ENCODE data around the gene SNAP29.
A peak's percentile ranks its signal among the peaks of the same experiment; 100 is the strongest.
"Not testable (repeated sequence)": the region's sequence is repeated elsewhere in the genome, so short reads cannot be mapped to it uniquely, and the experiment has no call there.

SNAP29 gene

DNA sequence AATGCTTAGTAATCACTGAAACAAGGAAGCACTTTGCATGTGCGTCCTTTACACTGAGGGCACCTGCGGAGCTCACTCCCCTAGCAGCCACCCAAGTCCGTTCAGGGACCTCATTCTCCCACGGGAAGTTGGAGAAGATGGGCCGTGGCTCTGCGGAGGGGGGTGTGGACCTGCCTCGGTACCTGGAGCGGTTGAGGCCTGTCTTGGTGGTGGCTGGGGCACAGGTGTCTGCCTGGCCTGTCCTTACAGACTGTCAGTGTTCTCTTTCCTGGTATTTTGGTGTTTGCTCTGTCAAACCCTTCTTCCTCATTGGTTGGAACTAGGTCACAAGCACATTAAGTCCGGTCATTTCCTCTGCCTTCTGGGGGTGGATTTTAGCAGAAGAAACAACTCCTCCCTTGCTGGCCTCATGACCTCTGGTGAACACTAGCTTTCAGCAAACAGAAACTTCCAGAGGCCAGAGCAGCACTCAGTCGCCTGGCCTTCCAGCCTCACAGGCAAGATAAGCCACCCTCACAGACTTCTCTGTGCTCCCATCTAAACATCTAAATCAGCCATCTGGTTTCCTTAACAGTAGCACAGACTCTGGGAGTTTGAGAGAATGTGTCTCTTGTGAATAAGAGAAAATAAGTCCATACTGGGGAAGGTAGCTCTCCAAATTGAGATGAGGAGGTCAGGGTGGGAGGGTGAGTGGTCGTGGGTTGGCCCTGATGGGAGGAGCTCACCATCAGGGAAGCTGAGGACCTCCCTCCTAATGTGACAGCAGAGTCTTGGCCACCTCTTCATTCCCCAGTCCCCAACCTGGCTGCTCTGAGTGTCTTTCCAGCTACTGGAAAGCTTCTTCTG is 8.6 kb downstream of the SNAP29 start:
- DNase-seq, result no peak

DNA sequence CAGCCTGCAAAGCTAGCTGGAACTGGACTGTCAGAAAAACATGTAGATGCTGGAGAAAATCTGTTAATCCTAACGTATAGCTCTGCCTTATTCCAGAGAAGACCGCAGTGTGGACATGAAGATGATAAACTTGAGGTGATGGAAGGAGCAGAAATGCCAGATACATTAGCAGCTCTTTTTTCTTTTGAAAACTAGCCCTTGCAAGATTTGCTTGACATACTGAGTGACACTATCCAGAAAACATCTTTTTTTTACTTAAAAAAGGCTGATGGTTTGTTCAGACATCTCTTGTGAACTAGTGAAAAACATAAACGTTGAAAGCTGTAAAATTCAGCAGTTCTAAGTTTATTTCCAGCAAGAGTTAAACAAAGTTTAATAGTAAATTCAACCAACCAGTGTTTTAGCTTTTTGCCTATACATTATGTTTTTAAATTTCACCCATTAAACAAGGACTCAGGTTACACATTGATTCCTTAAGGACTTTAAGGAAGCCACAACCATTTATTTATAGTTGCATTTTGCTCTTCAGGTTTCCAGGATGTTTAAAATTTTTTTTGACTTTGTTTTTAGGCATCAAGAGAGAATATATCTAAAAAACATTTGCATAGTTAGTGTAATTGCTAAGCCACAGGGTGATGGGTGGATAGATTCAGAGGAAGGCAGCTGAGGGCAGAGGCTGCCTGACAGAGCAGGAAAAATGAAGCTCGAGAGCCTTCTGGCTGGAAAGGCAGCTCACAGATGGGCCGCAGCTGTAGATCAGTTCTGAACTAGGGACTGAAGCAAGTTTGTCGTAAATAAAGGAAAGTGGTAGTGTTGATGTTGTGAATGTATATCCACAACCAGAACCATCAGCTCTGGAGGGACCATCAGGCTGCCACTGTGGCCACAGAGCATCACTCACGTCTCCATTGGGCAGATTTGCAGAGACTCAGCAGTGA is 9.5 kb downstream of the SNAP29 start:
- no peak for DNase-seq

DNA sequence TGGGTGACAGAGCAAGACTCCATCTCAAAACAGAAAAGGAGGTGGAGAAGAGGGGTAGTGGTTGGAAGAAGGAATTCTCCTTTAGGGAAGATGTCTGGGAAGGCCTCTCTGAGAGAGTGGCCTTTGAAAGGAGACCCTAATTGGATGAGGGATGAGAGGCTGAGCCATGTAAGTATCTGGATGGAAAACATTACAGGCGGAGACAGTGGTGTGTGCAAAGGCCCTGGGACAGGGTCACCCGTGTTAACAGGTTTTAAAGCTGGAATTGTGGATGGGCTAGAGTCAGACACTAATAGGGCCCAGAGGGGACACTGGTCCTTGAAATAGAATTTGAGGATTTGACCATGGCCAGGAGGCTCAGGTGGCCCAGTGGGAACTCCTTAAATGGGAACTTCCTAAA is 10.4 kb downstream of the SNAP29 start:
- peak; percentile 16 for DNase-seq

DNA sequence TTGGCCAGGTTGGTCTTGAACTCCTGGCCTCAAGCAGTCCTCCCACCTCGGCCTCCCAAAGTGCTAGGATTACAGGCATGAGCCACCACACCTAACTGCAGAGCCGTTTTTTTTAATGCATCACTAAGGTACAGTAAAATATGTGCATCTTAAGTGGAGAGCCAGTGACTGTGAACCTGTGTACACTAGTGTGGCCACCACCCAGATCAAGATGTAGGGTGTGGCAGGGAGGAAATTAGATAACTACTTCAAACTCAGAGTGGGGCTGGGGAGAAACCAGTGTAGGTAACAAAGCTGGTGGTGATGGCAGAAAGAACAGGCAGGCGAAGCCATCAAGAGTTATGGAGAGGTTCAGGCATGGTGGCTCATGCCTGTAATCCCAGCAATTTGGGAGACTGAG is 14.4 kb downstream of the SNAP29 start:
- DNase-seq, result no peak

DNA sequence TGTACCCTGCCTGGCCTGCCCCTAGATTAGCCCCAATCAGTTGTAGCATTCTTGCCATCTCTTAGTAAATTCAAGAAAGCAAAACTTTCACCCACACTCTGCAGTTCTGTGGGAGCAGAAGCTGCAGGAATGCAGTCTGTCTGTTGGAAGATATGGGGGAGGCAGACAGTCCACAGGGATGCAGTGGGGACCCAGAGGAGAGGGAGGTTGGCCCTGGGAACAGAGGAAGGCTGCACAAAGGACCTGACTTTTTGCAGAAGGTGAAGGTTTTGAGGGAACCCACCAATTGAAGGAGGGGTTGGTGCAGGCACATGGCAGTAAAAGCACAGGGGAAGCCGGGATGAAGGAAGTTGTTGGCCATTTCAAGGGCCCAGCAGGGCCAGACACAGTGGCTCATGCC is 16.5 kb downstream of the SNAP29 start:
- DNase-seq, result no peak

DNA sequence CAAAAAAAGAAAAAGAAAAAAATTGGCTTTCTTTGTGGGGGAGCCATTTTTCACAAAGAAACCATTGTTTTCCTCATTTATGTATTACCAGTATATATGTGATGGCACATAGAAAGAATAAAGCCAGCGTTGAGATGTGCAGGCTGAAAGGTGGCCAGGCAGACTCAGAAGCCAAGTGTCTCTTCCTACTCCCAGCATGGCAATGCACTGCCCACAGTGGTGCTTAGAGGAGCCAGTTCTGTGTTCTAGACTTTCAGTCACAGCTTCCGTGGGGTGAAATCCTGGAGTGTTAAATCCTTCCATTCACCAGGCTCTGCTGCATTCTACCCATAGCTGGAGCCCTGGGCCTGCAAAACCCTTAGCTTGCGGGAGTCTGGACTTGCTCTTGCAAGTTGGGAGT is 18.9 kb downstream of the SNAP29 start:
- no peak for DNase-seq

DNA sequence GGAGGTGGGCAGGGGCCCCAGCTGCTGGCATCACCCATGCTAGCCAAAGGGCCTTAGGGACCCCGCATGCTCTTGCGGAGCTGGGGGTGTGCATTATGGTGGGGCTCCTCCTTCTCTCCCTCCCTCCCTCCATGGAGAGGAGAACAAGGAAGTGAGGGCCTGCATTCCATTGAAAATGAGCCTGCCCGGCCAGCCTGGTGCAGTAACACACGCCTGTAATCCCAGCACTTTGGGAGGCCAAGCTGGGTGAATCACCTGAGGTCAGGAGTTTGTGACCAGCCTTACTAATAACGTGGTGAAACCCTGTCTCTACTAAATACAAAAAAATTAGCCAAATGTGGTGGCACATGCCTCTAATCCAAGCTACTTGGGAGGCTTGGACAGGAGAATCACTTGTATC is 22.4 kb downstream of the SNAP29 start:
- no peak for DNase-seq

DNA sequence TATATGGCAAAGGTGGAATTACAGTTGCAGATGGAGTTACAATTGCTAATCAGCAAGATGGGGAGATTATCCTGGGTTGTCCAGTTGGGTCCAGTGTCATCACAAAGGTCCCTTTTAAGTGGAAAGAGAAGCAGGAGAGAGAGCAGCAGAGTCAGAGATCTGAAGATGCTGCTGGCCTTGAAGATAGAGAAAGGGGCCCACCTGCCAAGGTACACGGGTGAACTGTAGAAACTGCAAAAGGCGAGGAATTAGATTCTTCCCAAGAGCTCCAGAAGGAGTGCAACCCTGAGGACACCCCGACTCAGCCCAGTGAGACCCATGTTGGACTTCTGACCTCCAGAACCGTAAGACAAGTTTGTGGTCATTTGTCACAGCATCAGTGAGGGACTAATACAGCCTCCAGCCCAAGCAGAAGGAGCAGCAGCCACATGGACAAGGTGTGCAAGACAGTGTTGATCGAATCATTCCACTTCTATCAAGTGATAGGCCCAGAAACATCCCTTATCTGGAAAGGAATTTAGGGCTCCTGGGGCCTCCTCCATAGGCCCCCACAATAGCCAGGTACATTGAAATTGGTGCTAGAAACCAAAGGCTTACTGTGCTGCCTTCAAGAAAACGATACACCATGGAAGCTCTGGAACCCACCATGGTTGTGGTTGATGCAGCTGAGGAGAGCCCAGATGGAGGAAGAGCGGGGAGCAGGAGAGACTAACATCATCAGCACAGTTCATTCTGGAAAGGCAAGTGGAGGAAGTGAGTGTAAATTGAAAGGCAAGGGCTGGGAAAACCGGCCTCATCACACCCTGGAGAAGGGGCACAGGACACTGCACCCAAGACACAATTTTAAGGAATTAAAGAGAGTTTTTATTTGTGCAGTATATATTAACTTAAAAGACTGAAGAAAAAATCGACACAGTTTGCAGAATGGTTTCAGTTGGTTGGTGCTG is 23.3 kb downstream of the SNAP29 start:
- no peak for DNase-seq

DNA sequence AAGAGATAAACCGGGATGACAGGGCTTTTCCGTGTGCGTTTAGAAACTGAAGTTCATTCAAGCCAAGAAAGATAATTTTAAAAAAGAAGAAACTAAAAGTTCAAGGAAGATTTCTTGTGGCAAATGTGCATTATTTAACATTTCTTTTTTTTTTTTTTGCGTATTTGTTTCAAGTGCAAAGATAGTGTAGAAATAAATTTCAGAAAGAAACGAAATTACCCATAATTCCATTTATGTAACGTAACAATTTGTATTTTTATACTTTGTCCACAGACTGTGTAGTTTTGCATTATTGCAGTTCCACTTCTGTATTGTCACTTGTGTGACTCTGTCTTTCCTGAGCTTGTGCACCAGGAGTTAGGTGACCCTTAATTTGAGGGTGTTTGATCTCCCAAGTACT is 24.0 kb downstream of the SNAP29 start:
- DNase-seq, result no peak

DNA sequence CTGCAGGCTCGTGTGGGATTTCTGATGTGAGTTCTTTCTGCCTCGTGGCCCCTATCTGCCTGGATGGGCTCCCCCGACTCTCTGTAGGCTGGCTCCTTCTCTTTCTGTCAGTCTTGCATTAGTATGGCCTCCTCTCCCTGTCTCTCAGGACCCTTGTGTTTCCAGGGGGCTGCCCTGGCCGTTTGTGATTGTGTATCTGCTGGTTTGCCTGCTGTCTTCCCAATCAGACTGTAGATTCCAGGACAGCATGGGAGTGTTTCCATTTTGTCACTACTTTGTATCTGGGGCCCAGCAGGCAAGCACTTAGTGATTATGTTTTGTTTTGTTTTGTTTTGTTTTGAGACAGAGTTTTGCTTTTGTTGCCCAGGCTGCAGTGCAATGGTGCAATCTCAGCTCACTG is 25.6 kb downstream of the SNAP29 start:
- DNase-seq, result no peak

DNA sequence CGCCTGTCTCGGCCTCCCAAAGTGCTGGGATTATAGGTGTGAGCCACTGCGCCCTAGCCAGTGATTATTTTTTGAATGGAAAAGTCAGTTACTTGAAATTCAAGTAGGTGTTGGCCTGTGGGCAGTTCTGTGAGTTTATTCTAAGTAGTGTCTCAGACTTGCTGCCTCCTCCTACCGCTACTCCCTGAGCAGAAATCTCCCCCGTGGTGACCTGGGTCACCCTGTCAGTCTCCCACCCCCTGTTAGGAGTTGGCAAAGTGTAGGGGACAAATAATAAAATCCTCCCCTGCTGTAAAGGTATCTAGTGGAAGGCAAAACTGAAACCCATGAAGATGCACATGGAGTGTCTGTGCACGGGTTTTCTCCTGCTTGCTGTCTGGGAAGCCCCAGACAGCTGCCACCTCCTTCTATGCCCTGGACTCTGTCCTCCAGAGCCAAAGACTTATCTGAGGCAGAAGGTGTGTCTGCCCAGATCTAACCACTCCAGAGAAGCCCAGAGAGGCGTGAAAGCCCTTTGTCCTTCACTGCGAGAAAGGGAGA is 26.3 kb downstream of the SNAP29 start:
- no peak for DNase-seq

DNA sequence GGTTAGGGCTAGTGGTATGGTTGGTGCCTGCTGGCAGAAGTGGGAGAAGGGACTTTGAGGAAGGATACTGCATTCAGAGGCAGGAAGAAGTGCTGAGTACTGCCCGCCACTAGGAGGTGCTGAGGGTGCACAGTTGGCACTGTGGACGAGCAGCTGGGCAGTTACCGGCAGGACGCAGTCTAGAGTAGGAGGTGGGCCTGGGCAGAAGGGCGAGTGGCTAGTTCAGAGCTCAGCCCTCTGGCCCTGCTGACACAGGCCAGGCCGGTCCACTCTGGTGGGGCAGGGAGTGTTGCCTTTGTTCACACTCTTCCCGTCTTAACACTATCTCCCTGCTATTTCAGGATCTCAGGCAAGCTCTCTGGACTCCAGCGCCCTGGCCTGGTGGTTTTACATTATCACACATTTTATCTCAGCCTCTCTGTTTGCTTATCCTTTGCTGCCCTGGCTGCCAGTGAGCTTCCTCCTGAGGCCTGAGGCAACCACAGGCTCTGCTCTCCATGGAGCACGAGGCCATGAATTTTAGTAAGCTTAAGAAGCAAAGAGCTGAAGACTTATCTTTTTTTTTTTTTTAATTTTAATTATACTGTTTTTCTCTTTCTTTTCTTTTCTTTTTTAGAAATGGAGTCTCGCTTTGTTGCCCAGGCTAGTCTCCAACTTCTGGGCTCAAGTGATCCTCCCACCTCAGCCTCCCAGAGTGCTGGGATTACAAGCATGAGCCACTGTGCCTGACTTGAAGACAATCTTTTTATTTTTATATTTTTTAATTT is 26.9 kb downstream of the SNAP29 start:
- DNase-seq, result peak; percentile 81

DNA sequence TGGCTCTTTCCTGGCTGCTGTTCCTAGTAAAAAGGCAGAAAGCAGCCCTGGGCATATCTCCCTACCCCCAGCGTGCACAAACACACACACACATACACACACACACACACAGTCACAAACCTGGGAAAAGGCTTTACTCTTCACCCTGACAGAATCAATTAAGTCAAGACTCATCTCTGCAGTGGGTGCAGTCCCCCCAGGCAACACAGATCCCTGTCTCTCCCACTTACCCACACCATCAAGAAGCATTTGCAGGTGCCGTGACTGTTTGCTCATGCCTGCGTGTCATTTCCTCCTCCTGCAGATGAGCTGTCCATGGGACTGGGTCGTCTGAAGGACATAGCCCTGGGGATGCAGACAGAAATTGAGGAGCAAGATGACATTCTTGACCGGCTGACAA is 28.6 kb downstream of the SNAP29 start:
- DNase-seq, result no peak

DNA sequence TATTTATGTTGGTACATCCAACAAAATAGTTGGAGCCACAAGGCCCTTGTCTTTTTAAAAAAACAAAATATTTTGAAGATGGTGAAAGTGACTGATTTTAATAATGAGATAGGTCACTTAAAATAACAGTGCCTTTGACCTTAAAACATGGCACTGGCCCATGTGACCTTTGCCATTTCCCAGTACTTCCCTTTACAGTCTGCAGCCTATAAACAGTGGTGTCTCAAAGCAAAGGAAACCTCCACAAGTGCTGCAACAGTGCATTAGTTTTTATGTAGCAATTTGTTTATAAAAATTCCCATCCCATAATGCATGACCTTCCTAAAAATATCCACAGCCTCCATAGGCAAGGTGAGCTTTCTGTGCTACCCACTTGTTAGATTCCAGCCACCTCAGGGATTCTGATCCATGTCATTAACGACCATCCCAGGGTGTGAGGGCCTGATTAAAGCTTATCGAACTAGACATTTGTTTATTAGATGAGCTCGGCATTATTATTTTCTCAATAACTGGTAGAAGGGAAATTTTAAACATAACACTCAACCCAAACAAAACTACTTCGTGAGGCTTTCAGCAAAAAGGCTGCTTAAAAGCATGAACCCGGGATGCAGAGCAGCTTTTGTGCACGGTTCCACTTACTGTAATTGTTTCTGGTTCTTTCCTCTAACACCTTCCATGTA is 30.4 kb downstream of the SNAP29 start:
- no peak for DNase-seq

DNA sequence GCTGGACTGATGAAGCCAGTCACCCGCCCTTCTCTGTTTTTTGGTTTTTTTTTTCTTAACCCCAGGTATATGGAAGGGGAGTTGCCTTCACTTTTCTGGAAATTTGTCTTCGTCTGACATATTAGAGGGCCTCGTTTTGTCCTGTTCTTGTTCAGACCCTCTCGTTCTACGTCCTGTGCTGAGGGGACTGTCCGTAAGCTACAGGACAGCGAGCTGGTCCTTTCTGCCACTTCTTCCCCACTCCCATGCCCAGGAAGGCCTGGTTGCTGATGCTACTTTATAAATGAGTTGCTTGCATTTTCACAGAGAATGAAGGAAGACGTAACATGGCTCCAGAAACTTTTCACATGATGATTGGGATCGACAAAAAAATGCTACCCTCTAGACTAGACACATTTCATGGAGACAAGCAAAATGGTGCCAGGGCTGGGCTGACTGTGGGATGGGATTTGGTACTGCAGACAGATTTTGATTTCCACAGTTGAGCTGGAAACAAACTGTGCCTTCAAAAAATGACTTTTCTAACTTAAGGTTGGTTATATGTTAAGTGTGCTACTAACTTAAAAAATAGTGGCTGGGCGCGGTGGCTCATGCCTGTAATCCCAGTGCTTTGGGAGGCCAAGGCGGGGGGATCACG is 31.2 kb downstream of the SNAP29 start:
- DNase-seq, result no peak

DNA sequence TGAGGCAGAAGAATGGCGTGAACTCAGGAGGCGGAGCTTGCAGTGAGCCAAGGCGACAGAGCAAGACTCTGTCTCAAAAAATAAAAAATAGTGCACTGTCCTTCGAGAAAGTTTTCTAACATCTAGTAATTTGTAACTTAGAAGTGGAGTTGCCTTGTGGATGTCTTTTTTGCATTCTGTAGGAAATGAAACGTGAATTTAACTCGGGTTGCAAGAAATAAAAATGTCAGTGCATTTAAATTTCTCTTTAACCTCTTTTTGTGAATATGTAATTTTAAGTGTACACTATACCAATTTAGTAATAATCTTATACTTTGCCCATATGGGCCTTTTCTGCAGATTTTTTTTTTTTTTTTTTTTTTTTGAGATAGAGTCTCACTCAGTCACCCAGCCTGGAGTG is 32.2 kb downstream of the SNAP29 start:
- no peak for DNase-seq

DNA sequence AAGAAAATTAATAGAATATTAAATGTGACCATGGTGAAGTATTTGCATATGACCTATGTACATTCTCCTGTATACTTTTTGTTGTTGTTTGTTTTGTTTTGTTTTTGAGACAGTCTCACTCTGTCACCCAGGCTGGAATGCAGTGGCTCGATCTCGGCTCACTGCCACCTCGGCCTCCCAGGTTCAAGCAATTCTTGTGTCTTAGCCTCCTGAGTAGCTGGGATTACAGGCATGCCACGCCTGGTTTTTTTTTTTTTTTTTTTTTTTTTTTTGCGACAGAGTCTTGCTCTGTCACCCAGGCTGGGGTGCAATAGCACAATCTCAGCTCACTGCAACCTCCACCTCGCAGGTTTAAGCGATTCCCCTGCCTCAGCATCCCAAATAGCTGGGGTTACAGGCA is 38.9 kb downstream of the SNAP29 start:
- DNase-seq, result not testable (repeated sequence)

DNA sequence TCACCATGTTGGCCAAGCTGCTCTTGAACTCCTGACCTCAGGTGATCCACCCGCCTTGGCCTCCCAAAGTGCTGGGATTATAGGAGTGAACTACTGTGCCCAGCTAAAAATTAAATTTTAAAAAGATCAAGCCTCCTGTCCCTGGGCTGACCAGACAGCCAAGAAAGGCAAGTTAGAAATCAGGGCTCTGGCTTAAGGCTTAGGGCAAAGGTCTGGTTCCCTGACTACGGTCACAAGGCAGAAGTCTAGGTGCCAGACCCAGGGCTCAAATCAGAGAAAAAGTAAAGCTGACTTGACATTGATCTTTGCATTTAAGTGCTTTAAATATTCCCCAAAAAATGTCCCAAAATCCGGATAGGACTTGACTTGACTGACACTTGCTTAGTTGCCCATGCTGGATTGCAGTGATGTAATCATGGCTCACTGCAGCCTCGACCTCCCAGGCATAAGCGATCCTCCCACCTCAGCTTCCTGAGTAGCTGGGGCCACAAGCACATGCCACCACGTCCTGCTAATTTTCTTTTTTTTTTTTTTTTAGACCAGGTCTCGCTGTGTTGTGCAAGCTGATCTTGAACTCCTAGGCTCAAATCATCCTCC is 41.1 kb downstream of the SNAP29 start:
- DNase-seq, result no peak

DNA sequence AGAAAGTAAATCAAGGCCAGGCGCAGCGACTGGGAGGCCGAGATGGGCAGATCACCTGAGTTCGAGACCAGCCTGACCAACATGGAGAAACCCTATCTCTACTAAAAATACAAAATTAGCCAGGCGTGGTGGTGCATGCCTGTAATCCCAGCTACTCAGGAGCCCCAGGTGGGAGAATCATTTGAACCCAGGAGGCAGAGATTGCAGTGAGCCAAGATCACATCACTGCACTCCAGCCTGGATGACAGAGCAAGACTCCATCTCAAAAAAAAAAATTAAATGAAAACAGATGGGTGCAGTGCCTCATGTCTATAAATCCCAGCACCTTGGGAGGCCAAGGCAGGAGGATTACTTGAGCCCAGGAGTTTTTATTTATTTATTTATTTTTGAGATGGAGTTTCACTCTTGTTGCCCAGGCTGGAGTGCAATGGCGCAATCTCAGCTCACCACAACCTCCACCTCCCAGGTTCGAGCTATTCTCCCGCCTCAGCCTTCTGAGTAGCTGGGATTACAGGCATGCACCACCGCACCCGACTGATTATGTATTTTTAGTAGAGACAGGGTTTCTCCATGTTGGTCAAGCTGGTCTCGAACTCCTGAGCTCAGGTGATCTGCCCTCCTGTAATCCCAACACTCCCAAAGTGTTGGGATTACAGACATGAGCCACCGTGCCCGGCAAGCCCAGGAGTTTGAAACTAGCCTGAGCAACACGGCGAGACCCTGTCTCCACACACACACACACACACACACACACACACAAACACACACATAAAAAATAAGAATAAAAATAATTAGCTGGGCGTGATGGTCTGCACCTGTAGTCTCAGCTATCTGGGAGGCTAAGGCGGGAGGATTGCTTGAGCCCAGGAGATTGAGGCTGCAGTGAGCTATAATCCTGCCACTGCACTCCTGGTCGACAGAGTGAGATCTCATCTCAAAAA is 42.6 kb downstream of the SNAP29 start:
- DNase-seq, result not testable (repeated sequence)
